ENCODE data around the gene MYL5. TPM values are rescaled to one million over a fixed set of nuclear protein-coding genes. Genes with fewer than 3 reads are reported as not detected.

The MYL5 gene
- total RNA-seq, 2 experiments from 2014 or later: 14.6 to 15.1 TPM

GRCh38 chr4:655464-656151 lies 18.7 kb upstream of the MYL5 start:
- CTCF ChIA-PET: no interaction called here
- POLR2A ChIA-PET: no interaction called here

GRCh38 chr4:656436-657337 lies 17.7 kb upstream of the MYL5 start:
- ChIA-PET POLR2A (no interaction called here), CTCF (no interaction called here)

GRCh38 chr4:657338-657833 lies 17.0 kb upstream of the MYL5 start:
- ChIA-PET POLR2A (no interaction called here), CTCF (no interaction called here)

- POLR2A ChIA-PET: no interaction called here
- CTCF ChIA-PET: no interaction called here
These were observed 16.3 kb upstream of the MYL5 start for GRCh38 chr4:657834-658667.

GRCh38 chr4:658681-659667 lies 15.4 kb upstream of the MYL5 start:
- ChIA-PET POLR2A (no interaction called here), CTCF (no interaction called here)

GRCh38 chr4:659851-660250 lies 14.5 kb upstream of the MYL5 start:
- ChIA-PET POLR2A (no interaction called here), CTCF (no interaction called here)

GRCh38 chr4:660401-660800 lies 13.9 kb upstream of the MYL5 start:
- POLR2A ChIA-PET: no interaction called here
- CTCF ChIA-PET: no interaction called here

GRCh38 chr4:661231-661630 lies 13.1 kb upstream of the MYL5 start:
- POLR2A ChIA-PET: no interaction called here
- CTCF ChIA-PET: no interaction called here

GRCh38 chr4:661881-662761 lies 12.2 kb upstream of the MYL5 start:
- POLR2A ChIA-PET: interaction anchor here (0.6 to 1.1 kb wide), 2 partner anchors 12 to 15 kb away, joined by 3 to 5 read pairs; partner anchors contain the start of genes ATP5ME and MYL5
- CTCF ChIA-PET: no interaction called here

GRCh38 chr4:663046-663437 lies 11.3 kb upstream of the MYL5 start:
- CTCF ChIA-PET: interaction anchor here (3.7 kb wide), 1 partner anchor 11 kb away, joined by 17 read pairs; the partner anchor contains the start of genes ATP5ME and MYL5
- POLR2A ChIA-PET: interaction anchor here (1.1 kb wide), 1 partner anchor 11 kb away, joined by 3 read pairs; the partner anchor contains the start of genes ATP5ME and MYL5

GRCh38 chr4:663438-664428 lies 10.6 kb upstream of the MYL5 start:
- ChIA-PET POLR2A (interaction anchor here (1.0 to 1.4 kb wide), 3 partner anchors 10 to 84 kb away, joined by 3 to 10 read pairs (median 4); partner anchors contain the start of genes ATP5ME and MYL5), CTCF (interaction anchor here (3.7 kb wide), 1 partner anchor 10 kb away, joined by 17 read pairs; the partner anchor contains the start of genes ATP5ME and MYL5)

GRCh38 chr4:664713-665231 lies 9.6 kb upstream of the MYL5 start:
- CTCF ChIA-PET: interaction anchor here (3.7 kb wide), 1 partner anchor 9 kb away, joined by 17 read pairs; the partner anchor contains the start of genes ATP5ME and MYL5
- POLR2A ChIA-PET: interaction anchor here (1.4 kb wide), 1 partner anchor 9 kb away, joined by 10 read pairs; the partner anchor contains the start of genes ATP5ME and MYL5

- POLR2A ChIA-PET: no interaction called here
These were observed 9.0 kb upstream of the MYL5 start for GRCh38 chr4:665381-665750.

GRCh38 chr4:665751-666435 lies 8.4 kb upstream of the MYL5 start:
- ChIA-PET POLR2A (no interaction called here), CTCF (interaction anchor here (0.5 to 3.7 kb wide), 3 partner anchors 8 to 1837 kb away, joined by 3 to 17 read pairs (median 5); partner anchors contain the start of genes ATP5ME and MYL5)

More at GRCh38 chr4:665381-665750, 9.0 kb upstream of the MYL5 start:
- CTCF ChIA-PET: interaction anchor here (0.5 to 3.7 kb wide), 2 partner anchors 9 to 1837 kb away, joined by 3 to 17 read pairs; partner anchors contain the start of genes ATP5ME and MYL5

GRCh38 chr4:666436-666810 lies 7.9 kb upstream of the MYL5 start:
- ChIA-PET POLR2A (no interaction called here), CTCF (interaction anchor here (3.7 kb wide), 1 partner anchor 8 kb away, joined by 17 read pairs; the partner anchor contains the start of genes ATP5ME and MYL5)
